DOHH2 (cell line): ENCODE results near the gene EBLN1.

Experiments used
- H3F3A ChIP-seq: fragments of 200-600 bp; sonication (generic), shearing (Covaris generic); 2 replicates; pipeline ENCODE4 v1.6.0; 2016; ENCODE audit warnings: antibody characterized with exemption, mild to moderate bottlenecking; ENCODE audit not compliant: control insufficient read depth, insufficient read depth
- H3K27ac ChIP-seq: fragments of 200-600 bp; sonication (generic); 2 replicates; pipeline ENCODE4 v1.5.1; 2014; ENCODE audit warnings: low read depth, mild to moderate bottlenecking, low read length, moderate library complexity
- H3K27me3 ChIP-seq: fragments of 200-600 bp; sonication (generic); 2 replicates; pipeline ENCODE4 v1.6.1; 2014; ENCODE audit warnings: mild to moderate bottlenecking, low read length, mixed read lengths; ENCODE audit not compliant: control insufficient read depth
- H3K36me3 ChIP-seq: fragments of 200-600 bp; sonication (generic); 2 replicates; pipeline ENCODE4 v1.6.1; 2014; ENCODE audit warnings: mild to moderate bottlenecking, low read length, moderate library complexity, mixed read lengths; ENCODE audit not compliant: control insufficient read depth
- H3K4me1 ChIP-seq: fragments of 200-600 bp; sonication (generic); 2 replicates; pipeline ENCODE4 v1.6.1; 2014; ENCODE audit warnings: mild to moderate bottlenecking, low read length, mixed read lengths; ENCODE audit not compliant: control insufficient read depth
- H3K4me2 ChIP-seq: fragments of 200-600 bp; sonication (generic); 2 replicates; pipeline ENCODE4 v1.6.0; 2014; ENCODE audit warnings: mild to moderate bottlenecking, low read length, moderate library complexity
- H3K4me3 ChIP-seq: fragments of 200-600 bp; sonication (generic); 2 replicates; pipeline ENCODE4 v1.5.1; 2014; ENCODE audit warnings: mild to moderate bottlenecking, low read length, mixed read lengths
- H3K79me2 ChIP-seq: fragments of 200-600 bp; sonication (generic); 2 replicates; pipeline ENCODE4 v1.6.1; 2014; ENCODE audit warnings: mild to moderate bottlenecking, low read length, mixed read lengths; ENCODE audit not compliant: control insufficient read depth
- H3K9me2 ChIP-seq: fragments of 200-600 bp; sonication (generic); replicated peaks from 2 replicates; pipeline ENCODE4 v1.6.1; 2014; ENCODE audit warnings: mild to moderate bottlenecking, low read length, mixed read lengths; ENCODE audit not compliant: control insufficient read depth
- H3K9me3 ChIP-seq: fragments of 200-600 bp; sonication (generic); 2 replicates; pipeline ENCODE4 v1.6.1; 2014; ENCODE audit warnings: antibody characterized with exemption, low read length, mixed read lengths; ENCODE audit not compliant: control insufficient read depth, insufficient read depth
- H4K20me1 ChIP-seq: fragments of 200-600 bp; sonication (generic); 2 replicates; pipeline ENCODE4 v1.6.0; 2014; ENCODE audit warnings: low read depth, mild to moderate bottlenecking, antibody characterized with exemption, low read length, moderate library complexity; ENCODE audit not compliant: control insufficient read depth, insufficient read depth
- CTCF ChIP-seq: fragments of 200-600 bp; sonication (generic); IDR thresholded peaks from one replicate; pipeline ENCODE4 v1.5.1; 2014; ENCODE audit warnings: antibody characterized with exemption, mild to moderate bottlenecking, low read depth, low read length; ENCODE audit not compliant: poor library complexity, severe bottlenecking
- EZH2phosphoT487 ChIP-seq: fragments of 200-600 bp; sonication (generic); IDR thresholded peaks from 2 replicates; pipeline ENCODE4 v1.6.1; 2017; ENCODE audit warnings: borderline replicate concordance, mild to moderate bottlenecking, antibody characterized with exemption, low read length, moderate library complexity, mixed read lengths

EBLN1 gene

DNA sequence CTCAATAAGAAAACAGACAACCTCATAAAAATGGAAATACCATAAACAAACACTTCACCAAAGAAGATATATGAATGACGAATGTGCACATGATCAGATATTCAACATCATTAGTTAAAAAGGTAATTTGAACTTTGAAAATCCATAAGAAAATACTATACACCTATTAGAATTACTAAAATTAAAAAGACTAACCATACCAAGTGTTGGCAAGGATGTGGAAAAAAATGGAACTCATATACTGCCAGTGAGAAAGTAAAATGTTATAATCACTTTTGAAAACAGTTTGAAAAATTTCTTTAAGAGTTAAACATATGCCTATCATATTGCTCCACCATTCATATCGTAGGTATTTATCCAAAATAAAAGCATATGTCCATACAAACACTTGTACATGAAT, 37.1 kb downstream of the EBLN1 start:
- no peak overlapping the region for H3K27ac ChIP-seq
- no peaks in the 10 kb centered on the region for H3F3A ChIP-seq
- H3K9me2 ChIP-seq: no peaks in the 10 kb centered on the region
- H3K4me1 ChIP-seq: no peaks in the 10 kb centered on the region
- H3K4me3 ChIP-seq: no peak overlapping the region
- no peaks in the 10 kb centered on the region for H4K20me1 ChIP-seq
- H3K9me3 ChIP-seq: no peaks in the 10 kb centered on the region
- H3K36me3 ChIP-seq: no peaks in the 10 kb centered on the region
- no peak for TF ChIP-seq CTCF
- no peak for TF ChIP-seq EZH2phosphoT487
- H3K27me3 ChIP-seq: peaks cover 12% of the 10 kb centered on the region
- no peaks in the 10 kb centered on the region for H3K79me2 ChIP-seq
- H3K4me2 ChIP-seq: no peak overlapping the region

GRCh38 chr10:22174442-22174841, 43.4 kb downstream of the EBLN1 start:
- Histone ChIP-seq H4K20me1 (no peaks in the 10 kb centered on the region), H3K4me2 (no peak overlapping the region), H3K9me3 (peaks cover 3% of the 10 kb centered on the region; the same call in 1 of the 2 replicates), H3F3A (no peaks in the 10 kb centered on the region), H3K27me3 (peaks cover under 1% of the 10 kb centered on the region; the same call in 1 of the 2 replicates), H3K79me2 (no peaks in the 10 kb centered on the region), H3K4me3 (no peak overlapping the region), H3K4me1 (no peaks in the 10 kb centered on the region), H3K36me3 (no peaks in the 10 kb centered on the region), H3K27ac (no peak overlapping the region), H3K9me2 (no peaks in the 10 kb centered on the region)
- TF ChIP-seq CTCF: no peak
- no peak for TF ChIP-seq EZH2phosphoT487

GRCh38 chr10:22171131-22171530, 46.7 kb downstream of the EBLN1 start:
- Histone ChIP-seq H3K4me3 (no peak overlapping the region), H3K27me3 (no peaks in the 10 kb centered on the region; the same call in 1 of the 2 replicates), H3K36me3 (no peaks in the 10 kb centered on the region), H3K9me3 (peaks cover 3% of the 10 kb centered on the region; the same call in 1 of the 2 replicates), H3K79me2 (no peaks in the 10 kb centered on the region), H4K20me1 (no peaks in the 10 kb centered on the region), H3K27ac (no peak overlapping the region), H3F3A (no peaks in the 10 kb centered on the region), H3K9me2 (no peaks in the 10 kb centered on the region), H3K4me1 (no peaks in the 10 kb centered on the region), H3K4me2 (no peak overlapping the region)
- TF ChIP-seq CTCF (no peak), EZH2phosphoT487 (no peak)

DNA sequence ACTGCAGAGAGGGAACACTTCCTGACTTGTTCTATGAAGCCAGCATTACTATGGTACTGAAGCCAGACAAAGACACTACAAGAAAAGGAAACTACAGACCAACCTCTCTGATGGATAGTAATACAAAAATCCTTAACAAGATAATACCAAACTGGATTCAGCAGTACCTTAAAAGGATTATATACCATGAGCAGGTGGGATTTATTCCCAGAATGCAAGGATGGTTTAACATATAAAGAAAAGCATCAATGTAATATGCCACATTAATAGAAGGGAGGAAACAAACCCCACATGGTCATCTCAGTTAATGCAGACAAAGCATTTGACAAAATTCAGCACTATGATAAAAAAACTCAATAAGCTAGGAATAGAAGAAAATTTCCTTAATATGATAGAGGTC, 47.2 kb downstream of the EBLN1 start:
- Histone ChIP-seq H3K9me3 (peaks cover 3% of the 10 kb centered on the region; the same call in 1 of the 2 replicates), H3K4me3 (no peak overlapping the region), H3K9me2 (no peaks in the 10 kb centered on the region), H3K27me3 (no peaks in the 10 kb centered on the region; the same call in 1 of the 2 replicates), H4K20me1 (no peaks in the 10 kb centered on the region), H3F3A (no peaks in the 10 kb centered on the region), H3K79me2 (no peaks in the 10 kb centered on the region), H3K4me2 (no peak overlapping the region), H3K4me1 (no peaks in the 10 kb centered on the region), H3K36me3 (no peaks in the 10 kb centered on the region), H3K27ac (no peak overlapping the region)
- TF ChIP-seq EZH2phosphoT487 (no peak), CTCF (no peak)
